GM19324 (cell line): ENCODE data around the gene HTR7.
A peak's percentile ranks its signal among the peaks of the same experiment; 100 is the strongest.

Experiments used
- ATAC-seq: cut with Tn5 transposase; IDR thresholded peaks from one replicate; pipeline ENCODE4 v1.9.1; 2021; ENCODE audit warnings: mild to moderate bottlenecking, moderate library complexity; ENCODE audit not compliant: unreplicated experiment, low FRiP score

The HTR7 gene

DNA sequence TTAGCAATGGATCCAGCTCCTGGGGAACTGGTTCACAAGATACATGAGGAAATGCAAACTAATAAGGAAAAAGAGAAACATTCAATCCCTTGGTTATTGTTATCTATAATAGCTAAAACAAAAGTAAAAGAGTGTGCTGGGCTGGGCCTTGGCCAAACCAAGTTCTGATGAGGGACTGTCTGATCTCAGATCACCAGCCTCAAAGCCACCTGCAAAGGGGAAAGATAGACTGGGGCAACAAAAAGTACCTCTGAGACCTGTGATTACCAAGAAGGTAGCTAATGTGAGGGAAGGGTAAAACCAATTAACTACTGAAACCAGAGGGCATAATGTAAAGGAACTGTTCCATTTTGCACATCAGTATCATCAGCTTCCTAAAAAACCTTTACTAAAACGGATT, 51.2 kb downstream of the HTR7 start:
- no peak for ATAC-seq

DNA sequence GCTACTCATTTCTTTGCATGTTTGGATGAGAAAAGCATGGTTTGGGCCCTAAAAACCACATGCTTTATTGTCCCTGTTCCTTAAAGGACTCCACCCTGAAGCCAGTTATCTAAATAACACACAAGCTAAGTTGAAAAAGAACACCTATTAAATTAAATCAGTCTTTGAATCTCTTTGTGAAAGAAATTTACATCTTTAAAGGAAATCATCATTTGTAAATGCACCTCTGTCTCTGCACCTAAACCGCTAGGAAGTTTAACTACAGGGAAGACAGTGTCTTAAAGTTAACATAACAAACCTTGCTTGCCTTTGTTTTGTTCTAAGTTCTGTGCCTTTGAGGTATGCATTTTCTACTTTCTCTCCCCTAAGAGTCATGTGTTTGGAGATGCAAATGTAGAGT, 52.6 kb downstream of the HTR7 start:
- ATAC-seq, result no peak

DNA sequence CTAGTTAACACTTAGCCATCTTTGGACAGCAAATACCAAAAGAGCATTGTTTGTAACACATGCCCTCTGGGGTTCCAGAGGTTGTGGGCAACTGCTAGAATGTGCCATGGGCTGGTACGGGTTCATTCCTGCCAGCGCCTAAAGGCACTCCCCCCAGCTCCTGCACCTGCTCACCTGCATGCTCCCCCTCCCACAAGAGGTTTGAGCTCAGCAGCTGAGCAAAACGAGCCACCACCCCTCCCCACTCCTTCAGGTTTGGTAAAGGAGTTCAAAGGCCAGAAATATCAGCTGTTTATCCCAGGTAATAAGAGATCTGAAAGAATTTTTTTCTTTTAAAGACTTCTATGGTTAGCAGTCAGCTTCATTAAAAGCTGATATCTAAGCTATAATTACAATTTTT, 53.5 kb downstream of the HTR7 start:
- no peak for ATAC-seq

DNA sequence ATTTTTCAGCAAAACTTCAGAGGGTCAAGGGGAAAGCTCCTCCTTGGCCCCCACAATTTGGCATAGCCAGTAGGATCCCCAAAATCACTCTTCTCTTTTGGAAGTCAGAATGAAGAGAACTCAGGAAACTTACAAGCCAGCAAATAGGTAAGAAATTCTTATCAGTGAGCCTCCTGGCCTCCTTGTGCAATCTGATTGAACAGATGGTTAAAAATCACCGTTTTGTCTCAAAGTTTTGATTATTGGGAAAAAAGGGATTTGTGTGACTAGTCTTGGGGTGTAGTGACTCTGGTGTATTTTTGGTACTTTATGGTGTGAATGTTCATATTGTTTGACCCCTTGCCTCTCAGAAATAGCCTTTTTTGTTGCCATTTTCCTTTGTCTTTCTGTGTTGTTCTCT, 56.2 kb downstream of the HTR7 start:
- no peak for ATAC-seq

DNA sequence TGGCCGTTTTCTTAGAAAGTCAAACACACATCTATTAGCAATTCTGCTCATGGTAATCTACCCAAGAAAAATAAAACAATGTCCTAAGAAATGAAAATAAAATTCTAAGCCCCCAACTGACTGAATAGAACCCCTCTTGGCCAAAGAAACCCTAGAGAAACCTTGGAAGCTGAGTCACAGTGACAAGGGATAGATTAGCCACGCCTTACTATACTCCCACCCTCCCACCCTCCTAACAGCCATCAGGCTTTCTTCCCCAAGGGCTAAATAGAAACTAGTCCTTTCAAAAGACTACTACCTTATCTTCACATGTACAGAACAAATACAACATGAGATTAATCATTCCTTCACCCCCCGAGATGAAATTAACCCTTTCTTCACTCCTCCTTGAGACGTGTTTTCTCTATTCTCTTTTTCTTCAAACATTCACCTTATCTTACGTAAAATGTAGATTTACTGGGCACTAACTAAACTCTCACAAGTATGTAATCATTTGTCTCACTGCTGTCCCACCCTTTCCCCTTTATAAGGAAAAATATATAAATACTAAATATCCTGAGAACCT, 57.5 kb downstream of the HTR7 start:
- ATAC-seq, result no peak

DNA sequence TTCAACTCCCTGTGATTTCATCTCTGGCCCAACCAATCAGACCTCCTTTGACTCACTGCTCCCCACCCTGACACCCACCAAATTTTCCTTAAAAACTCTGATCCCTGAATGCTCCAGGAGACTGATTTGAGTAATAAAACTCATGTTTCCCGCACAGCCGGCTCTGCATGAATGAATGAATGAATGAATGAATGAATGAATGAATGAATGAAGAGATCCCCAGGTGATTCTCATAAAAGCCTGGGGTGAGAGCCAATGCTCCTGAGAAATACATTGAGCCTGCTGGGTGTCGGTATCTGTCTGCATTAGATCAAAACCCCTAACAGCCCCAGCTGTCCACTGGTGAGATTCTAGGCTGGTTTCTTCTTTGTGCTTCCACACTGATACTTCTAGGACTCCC, 58.7 kb downstream of the HTR7 start:
- no peak for ATAC-seq

DNA sequence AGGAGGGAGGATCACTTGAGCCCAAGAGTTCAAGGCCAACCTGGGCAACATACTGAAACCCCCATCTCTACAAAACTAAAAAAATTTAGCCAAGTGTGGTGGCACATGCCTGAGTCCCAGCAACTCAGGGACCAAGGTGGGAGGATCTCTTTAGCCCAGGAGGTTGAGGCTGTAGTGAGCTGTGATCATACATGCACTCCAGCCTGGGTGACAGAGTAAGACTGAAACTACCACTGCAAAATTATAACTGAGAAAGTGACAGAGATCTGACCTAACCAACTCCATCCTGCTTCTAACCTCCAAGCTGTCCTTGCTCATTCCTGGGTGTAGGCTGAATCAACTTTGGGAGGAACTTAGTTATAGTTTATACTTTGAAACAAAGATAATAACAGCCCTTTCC, 59.4 kb downstream of the HTR7 start:
- no peak for ATAC-seq

DNA sequence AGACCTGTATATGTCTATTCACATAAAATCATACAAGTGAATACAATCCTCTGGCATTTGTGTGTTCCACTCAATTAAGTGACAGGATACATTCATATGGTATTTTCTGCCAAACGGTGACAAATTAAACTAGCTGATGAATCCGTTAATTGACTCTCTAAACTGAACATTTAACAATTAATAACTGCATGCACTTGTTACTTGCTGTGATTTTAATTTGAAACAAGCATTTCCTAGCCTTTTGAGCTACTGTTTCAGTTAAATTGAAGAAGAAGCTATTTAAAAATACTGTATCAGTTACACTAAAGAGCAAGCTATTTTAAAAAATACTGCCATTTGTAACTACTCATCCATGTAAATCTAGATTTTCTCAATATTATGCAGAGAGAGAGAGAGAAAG, 67.4 kb downstream of the HTR7 start:
- no peak for ATAC-seq

DNA sequence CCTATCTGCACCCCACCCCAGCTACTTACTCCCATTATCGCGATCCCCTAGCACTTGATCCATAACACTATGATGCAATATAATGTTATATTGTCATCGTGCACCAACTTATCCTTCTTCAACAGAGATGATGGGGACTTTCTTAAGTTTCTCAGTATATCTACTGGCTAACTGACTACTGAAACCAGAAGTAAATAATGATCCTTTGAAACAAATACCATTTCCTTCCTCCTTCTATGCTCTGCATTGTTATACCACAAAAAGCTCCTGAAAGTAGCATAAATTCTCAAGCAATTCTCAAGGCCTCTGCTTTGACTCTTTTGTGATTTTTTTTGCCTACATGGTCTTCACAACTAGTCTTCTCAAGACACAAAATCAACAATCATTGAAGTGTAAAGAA, 68.9 kb downstream of the HTR7 start:
- peak; percentile 52 for ATAC-seq

DNA sequence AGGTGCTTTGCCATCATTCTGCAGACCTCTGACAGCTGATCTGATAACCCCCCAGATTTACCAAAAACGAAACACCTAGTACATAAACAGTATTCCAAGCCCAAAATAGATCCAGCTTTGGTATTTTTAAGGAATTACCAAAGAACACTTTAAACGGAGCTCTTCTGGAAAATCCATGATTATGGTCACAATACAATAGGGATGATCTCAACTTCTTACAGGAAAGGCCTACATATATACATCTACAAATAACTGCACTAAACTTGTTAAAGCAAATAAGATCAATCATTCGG, 69.7 kb downstream of the HTR7 start:
- no peak for ATAC-seq

DNA sequence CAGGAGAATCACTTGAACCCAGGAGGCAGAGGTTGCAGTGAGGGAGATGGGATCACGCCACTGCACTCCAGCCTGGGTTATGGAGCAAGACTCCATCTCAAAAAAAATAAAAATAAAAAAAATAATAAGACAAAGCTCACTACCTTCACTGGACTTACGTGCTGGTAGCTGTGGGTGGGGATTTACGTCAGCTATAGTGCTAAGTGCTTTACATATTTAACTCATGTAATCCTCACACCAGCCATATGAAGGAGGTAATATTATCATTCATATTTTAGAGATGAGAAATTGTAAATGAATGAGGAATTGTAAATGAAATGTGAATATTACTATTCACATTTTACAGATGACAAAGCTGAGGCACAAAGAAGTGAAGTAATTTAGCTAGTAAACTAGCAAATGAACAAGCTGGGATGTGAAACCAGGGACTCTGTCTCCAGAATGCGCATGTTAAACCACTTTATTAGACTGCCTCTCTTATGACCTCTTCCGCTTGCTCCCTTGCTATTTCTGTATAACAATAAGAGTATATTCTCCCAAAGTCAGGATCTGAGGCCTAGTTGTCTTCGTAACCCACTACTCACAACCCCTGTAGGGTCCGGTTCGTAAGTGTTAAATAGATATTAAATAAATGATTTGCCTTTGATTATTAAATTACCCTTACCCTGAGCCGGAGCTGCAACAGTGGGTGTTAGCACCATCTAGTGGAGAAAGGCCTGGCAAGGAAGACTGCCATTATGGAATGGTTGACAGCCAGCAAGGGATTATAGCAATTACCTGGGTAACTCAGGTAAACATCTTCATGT, 70.2 kb downstream of the HTR7 start:
- ATAC-seq, result no peak

DNA sequence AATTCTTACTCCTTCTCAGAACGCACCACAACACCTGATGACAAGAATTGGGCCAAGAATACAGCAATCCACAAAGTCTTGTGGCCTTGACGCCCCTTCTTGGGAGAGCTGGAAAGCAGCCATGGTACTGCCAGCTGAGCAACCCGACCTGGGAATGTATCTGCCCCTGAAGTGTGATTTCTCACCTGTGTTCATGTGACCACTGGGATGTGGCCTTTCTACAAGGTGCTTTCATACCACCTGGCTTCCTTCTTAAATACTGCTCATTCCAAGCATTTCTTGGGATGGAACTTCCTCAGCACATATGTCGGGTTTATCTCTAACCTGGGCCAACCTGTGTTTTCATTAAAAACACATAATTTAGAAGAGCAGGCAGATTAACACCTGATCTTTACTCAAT, 72.1 kb downstream of the HTR7 start:
- ATAC-seq, result no peak

DNA sequence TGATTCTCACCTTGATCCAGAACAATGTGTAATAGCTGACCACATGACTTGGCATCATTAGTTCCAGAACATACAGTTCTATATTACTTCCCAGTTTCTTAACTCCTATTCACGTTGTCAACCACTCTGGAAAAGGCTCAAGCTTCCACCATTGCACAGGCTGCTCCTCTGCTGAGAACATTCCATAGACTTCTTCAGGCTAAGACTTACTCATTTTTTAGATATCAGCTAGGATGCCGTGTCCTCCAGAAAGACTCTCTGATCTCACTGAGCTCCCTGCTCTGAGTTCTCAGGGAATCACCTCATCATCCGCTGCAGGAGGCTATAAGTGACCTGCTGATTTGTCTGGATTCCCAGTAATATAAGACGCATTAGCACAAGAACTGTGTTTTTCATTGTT, 73.1 kb downstream of the HTR7 start:
- no peak for ATAC-seq

DNA sequence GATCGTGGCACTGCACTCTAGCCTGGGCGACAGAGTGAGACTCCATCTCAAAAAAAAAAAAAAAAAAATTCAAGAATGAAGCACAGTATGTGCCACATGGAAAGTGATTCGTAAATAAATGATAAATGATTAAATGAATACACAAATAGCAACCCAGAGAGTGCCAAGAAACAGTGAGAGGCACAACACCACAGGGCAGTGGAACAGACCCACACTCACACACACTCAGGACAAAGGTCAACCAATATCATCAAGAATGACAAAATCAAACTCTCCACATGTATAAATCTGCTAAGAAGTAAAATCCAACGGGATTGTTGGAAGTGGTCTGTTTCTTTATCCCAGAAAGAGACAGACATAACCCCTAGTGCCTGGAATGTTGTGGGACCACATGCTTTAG, 77.4 kb downstream of the HTR7 start:
- ATAC-seq, result no peak

DNA sequence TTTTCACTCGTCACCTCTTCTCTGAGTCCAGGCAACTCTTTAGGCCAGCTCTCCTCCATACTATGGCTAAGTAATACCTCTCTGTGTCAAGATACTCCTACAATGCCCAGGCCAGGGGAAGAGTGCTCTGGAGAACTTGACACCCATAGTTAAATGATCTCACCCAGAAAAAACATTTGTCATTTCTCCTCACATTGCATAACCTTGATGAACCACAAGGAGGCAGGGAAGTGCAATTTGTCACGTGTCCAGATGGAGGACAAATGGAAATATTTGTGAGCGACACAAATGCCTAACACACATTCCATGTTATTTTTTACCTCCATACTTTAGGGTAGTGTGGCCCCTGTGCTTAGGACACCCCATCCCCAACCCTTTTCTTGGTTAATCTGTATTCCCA, 78.3 kb downstream of the HTR7 start:
- ATAC-seq, result no peak

DNA sequence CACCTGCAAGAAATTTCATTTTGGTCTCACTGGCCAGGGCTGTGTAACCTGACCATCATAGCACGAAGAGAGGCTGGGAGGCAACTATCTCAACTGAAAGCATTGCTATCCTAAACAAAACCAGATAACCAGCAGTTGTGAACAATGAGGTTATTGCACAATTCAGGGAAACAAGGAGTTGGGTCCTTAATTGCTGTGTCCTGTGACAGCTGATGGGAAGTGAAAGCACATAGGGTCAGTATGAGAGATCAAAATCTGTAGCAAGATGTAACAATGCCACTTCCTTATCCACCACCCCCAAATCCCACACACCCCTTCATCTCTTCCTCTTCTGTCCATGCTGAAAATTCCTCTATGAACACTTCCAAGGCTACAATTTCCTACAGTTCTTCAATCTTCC, 80.2 kb downstream of the HTR7 start:
- ATAC-seq, result no peak

DNA sequence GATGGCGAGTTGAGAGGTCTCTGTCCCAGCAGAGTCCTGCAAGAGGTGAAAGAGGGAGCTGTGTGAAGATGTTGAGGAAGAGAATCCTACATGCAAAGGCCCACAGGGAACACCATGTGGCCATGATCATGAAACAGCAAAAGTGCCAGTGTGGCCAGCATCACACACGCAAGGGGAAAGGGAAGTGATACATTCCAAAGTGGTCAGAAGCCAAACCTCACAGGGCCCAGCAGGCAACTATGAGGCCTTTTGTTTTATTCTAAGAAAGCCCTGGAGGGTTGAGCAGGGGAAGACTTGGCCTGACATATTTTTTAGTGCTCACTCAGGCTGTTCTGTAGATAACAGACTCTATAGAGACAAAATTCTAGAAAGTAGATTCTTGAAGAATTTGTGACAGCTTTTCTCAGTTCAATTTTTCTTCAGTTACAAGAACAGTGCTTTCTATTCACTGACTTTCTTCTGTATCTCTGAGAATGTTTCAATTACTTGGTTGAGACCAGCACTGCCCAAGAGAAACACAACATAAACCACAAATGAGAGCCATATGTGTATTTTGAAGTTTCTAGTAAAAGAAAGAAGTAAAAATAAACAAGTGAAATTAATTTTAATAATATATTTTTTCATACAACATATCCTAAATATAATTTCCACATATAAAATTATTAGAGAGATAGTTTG, 82.3 kb downstream of the HTR7 start:
- ATAC-seq, result no peak

DNA sequence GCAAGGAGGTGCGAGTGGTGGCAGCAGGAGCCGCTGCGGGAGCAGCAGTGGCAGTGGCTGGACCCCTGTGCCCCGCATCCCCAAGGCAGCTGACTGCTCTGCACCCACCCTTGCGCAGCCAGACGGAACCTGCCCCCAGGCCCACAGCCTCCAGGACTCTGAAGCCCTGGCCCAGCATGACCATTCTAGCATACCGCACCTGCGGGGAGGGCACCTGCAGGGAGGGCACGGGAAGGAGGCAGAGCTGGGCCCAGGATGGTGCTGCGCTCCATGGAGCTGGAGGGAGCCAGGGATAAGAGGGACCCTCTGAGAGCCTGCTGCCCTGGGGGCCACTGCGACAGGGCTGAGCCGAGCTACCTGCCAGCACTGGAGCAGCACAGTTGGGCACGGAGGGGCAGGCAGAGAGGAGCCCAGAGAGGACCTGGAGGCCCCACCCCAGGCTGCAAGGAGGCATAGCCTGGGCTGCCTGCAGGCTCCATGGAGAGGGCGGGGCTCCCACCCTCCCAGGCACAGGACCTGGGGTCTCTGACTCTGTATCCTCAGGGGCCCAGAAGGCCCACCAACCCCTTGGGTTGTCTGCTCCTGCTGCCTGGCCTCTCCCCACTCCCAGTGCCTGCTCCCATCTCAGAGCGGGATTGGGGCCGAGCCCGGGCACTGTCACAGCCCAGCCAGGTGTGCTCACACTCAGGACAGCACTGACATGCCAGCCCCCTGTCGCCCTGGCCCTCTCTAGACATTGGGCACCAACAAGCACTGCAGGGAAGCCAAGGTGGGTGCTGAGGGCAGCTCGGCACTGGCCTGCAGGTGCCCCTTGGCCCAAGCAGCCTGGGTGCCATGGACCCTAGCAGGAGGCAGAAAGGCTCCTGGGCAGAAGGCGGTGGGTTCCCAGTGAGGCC, 87.6 kb downstream of the HTR7 start:
- no peak for ATAC-seq

DNA sequence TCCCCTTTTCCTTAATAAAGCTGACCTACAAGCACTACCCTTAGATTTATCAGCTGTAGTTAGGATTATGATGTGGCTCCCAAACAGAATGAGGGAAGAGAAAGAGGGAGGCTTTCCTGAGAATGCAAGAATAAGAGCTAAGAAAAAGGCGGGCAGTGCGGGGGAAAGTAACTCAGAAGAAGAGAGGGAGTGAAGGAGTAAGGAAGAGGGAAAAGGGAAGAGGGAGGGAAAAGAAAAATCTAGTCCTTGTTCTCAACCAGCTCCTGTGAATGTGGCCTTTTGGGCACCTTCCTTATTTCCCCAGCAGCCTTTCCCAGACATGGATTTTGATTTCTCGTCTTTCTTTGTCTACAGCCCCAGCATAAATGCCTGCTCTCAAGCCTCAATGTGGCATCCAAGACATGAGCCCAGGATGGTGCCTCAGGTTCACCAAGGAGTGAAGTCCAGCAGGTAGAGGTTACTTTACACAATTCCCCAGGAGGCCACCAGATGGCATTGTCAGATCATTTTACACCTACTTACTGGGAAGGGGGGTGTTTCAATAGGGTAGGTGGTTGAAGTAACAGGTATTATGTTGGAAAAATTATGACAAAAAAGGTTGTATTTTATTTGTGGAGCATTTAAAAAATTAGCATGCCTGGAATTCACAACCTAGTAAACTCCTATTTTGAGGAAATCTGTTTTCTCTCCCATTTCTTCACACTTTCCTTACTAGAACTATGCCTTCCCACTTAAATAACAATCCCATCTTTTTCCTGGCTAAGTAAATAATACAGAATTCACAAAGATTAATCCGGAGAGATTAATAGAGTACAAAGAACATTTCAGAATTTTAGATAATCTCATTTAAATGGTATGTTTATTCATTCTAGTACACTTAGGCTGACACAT, 106.5 kb downstream of the HTR7 start:
- ATAC-seq, result no peak

DNA sequence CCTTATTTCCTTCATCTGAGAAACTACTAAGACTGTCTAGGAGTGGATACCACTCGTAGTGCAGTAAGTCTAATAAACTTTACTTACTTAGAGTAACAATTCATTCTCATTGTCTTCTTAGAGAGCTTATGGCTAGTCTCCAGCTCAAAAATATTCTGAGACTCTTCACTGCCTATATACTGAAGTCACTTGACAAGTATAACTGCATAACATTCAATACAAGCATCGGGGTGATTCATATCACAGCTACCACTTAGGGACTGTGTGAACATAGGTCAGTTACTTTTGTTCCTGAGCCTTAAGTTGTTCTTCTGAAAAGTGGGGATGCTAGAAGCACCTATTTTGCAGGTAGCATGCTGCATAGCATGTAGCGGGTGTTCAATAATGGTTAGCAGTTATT, 111.0 kb downstream of the HTR7 start:
- ATAC-seq, result no peak
